NCI-H1417 treated with DMSO at 0.1 percent for 48 hours (cell line): ENCODE data around the gene DAGLA.
A peak's percentile ranks its signal among the peaks of the same experiment; 100 is the strongest.

ENCODE experiments used
- DNase-seq: peaks from one replicate; lab custom pipeline; 2025; lab: John Stamatoyannopoulos, UW

Gene DAGLA

GRCh38 chr11:61780581-61781162, 100.5 kb downstream of the DAGLA start:
- no peak for DNase-seq

- DNase-seq, result no peak
These were observed 101.4 kb downstream of the DAGLA start for GRCh38 chr11:61781585-61781984.

GRCh38 chr11:61782299-61782698, 102.1 kb downstream of the DAGLA start:
- no peak for DNase-seq

- DNase-seq, result no peak
These were observed 102.7 kb downstream of the DAGLA start for GRCh38 chr11:61782841-61783240.

GRCh38 chr11:61783717-61784505, 103.7 kb downstream of the DAGLA start:
- no peak for DNase-seq

- DNase-seq, result no peak
These were observed 104.3 kb downstream of the DAGLA start for GRCh38 chr11:61784506-61784805.

- no peak for DNase-seq
These were observed 105.7 kb downstream of the DAGLA start for GRCh38 chr11:61785837-61786402.

- no peak for DNase-seq
These were observed 107.8 kb downstream of the DAGLA start for GRCh38 chr11:61787928-61788491.

GRCh38 chr11:61791737-61792309, 111.6 kb downstream of the DAGLA start:
- DNase-seq, result peak; percentile 22

GRCh38 chr11:61792310-61793082, 112.3 kb downstream of the DAGLA start, which contains the start of the genes FEN1 and TMEM258:
FEN1 (plus strand) TSS chr11:61792911; CDS start chr11:61795362, 2,451 bp downstream.
TMEM258 (minus strand) TSS chr11:61792599; CDS start chr11:61792558, 41 bp downstream.
- DNase-seq, result peak; percentile 80

- DNase-seq, result peak; percentile 14
These were observed 113.1 kb downstream of the DAGLA start for GRCh38 chr11:61793083-61793828.

- DNase-seq, result no peak
These were observed 113.6 kb downstream of the DAGLA start for GRCh38 chr11:61793829-61794204.

- DNase-seq, result no peak
These were observed 114.4 kb downstream of the DAGLA start for GRCh38 chr11:61794579-61794978.

GRCh38 chr11:61795459-61795858, 115.3 kb downstream of the DAGLA start:
- no peak for DNase-seq

- no peak for DNase-seq
These were observed 115.8 kb downstream of the DAGLA start for GRCh38 chr11:61795876-61796526.
